Hepatocyte (in vitro differentiated cells): Measurements from ENCODE around the gene KRTAP5-5.

Source experiments
- CTCF ChIP-seq: fragments of 200-600 bp; sonication (generic); IDR thresholded peaks from 2 replicates; pipeline ENCODE4 v1.5.1; 2016; ENCODE audit warnings: antibody characterized with exemption, mild to moderate bottlenecking; ENCODE audit not compliant: poor library complexity
- EZH2 ChIP-seq: fragments of 200-600 bp; sonication (generic); IDR thresholded peaks from 2 replicates; pipeline ENCODE4 v1.6.1; 2016; ENCODE audit warnings: antibody characterized with exemption, mild to moderate bottlenecking, borderline replicate concordance

- TF ChIP-seq CTCF, result no peak
- no peak for TF ChIP-seq EZH2
Measured at GRCh38 chr11:1672613-1673350, 43.2 kb downstream of the KRTAP5-5 start.
